Measurements from ENCODE around the gene RALGAPA2. TPM values are rescaled to one million over a fixed set of nuclear protein-coding genes. Genes with fewer than 3 reads are reported as not detected.
A peak's percentile ranks its signal among the peaks of the same experiment; 100 is the strongest.

Gene RALGAPA2
- total RNA-seq: 10 to 100 TPM; 27.5 to 45.4 (median 35.1) TPM
- polyA plus RNA-seq: 1 to 10 TPM; 6.7 to 9.1 TPM
- total RNA-seq: 118 reads per million, percentile 87 among the genes with 10 or more reads in this experiment

- ATAC-seq (peak; percentile 98), DNase-seq (peak; percentile 91 to 97 (median 95))
- Histone ChIP-seq H3K27ac (ENCODE audit: low read depth, low read length) (peak within 1 kb of the TSS; percentile 91), H3K36me3 (ENCODE audit: control insufficient read depth in 2 of 3, insufficient read depth in 3 of 3, low read length in 3 of 3) (peaks cover 0 to 4% (median 0%) of the 10 kb centered on the region in 3 experiments), H3K27me3 (ENCODE audit: control insufficient read depth in 2 of 2, insufficient read depth in 2 of 2, low read length in 2 of 2) (no peaks in the 10 kb centered on the region), H3K4me1 (ENCODE audit: control insufficient read depth in 2 of 2, insufficient read depth in 2 of 2, low read length in 2 of 2) (peaks cover 9% of the 10 kb centered on the region in 2 donors), H3K9me3 (ENCODE audit: control insufficient read depth in 2 of 3, low read length in 3 of 3) (no peaks in the 10 kb centered on the region), H3K4me3 (ENCODE audit: low read length) (peak within 1 kb of the TSS; percentile 97)
- intact Hi-C loops (cut with micrococcal nuclease): loop anchor here (1.0 to 10.0 kb wide), 10 partner anchors 35 to 1918 kb away; partner anchors contain the start of genes CFAP61 (in 2 of the 2), CRNKL1 (in 2 of the 2), NAA20 (in 2 of the 2) and XRN2 (in 1 of the 2)
- Mint-ChIP-seq H3K4me3 (peak within 1 kb of the TSS; percentile 89 to 98 (median 96)), H3K27ac (peak within 1 kb of the TSS; percentile 90 to 98 (median 95)), H3K27me3 (no peaks in the 10 kb centered on the region), H3K9me3 (peaks cover 0 to 2% (median 0%) of the 10 kb centered on the region in 11 donors), H3K36me3 (peaks cover 0 to 12% (median 7%) of the 10 kb centered on the region in 5 donors), H3K4me1 (peaks cover 23 to 41% (median 29%) of the 10 kb centered on the region in 7 donors)
- ChIA-PET CTCF (interaction anchor here (1.3 kb wide), 1 partner anchor 116 kb away, joined by 3 read pairs; no protein-coding TSS in a partner anchor), POLR2A (interaction anchor here (0.6 to 1.9 kb wide), 2 partner anchors 413 to 590 kb away, joined by 3 to 5 read pairs; partner anchors contain the start of genes KIZ and XRN2)
Measured at GRCh38 chr20:20712474-20713243, at the start of gene RALGAPA2. Gene RALGAPA2, minus strand, starts transcription at chr20:20712644. Its CDS starts 164 bp downstream, at chr20:20712480.

- Mint-ChIP-seq H3K27ac (no peak overlapping the region), H3K9me3 (no peaks in the 10 kb centered on the region), H3K27me3 (peaks cover 10 to 22% (median 15%) of the 10 kb centered on the region in 5 donors), H3K4me1 (no peaks in the 10 kb centered on the region), H3K36me3 (no peaks in the 10 kb centered on the region), H3K4me3 (no peak overlapping the region)
- ATAC-seq (no peak), DNase-seq (no peak)
- POLR2A ChIA-PET: no interaction called here
- H3K9me3 ChIP-seq (ENCODE audit: control insufficient read depth in 2 of 3, low read length in 3 of 3): no peaks in the 10 kb centered on the region
- H3K36me3 ChIP-seq (ENCODE audit: control insufficient read depth in 2 of 3, insufficient read depth in 3 of 3, low read length in 3 of 3): no peaks in the 10 kb centered on the region
- intact Hi-C loops (cut with micrococcal nuclease): no loop called here
- no peaks in the 10 kb centered on the region for H3K4me1 ChIP-seq (ENCODE audit: control insufficient read depth in 2 of 2, insufficient read depth in 2 of 2, low read length in 2 of 2)
- CTCF ChIA-PET: interaction anchor here (0.8 kb wide), 1 partner anchor 22 kb away, joined by 3 read pairs; no protein-coding TSS in a partner anchor
- H3K27me3 ChIP-seq (ENCODE audit: control insufficient read depth in 2 of 2, insufficient read depth in 2 of 2, low read length in 2 of 2): no peaks in the 10 kb centered on the region
- no peak overlapping the region for H3K4me3 ChIP-seq (ENCODE audit: low read length)
- H3K27ac ChIP-seq (ENCODE audit: low read depth, low read length): no peak overlapping the region
Measured at GRCh38 chr20:20761301-20761700, 48.9 kb upstream of the RALGAPA2 start.

GRCh38 chr20:20759132-20759531, 46.7 kb upstream of the RALGAPA2 start:
- Histone ChIP-seq H3K27me3 (ENCODE audit: control insufficient read depth in 2 of 2, insufficient read depth in 2 of 2, low read length in 2 of 2) (no peaks in the 10 kb centered on the region), H3K36me3 (ENCODE audit: control insufficient read depth in 2 of 3, insufficient read depth in 3 of 3, low read length in 3 of 3) (no peaks in the 10 kb centered on the region), H3K9me3 (ENCODE audit: control insufficient read depth in 2 of 3, low read length in 3 of 3) (no peaks in the 10 kb centered on the region), H3K4me3 (ENCODE audit: low read length) (no peak overlapping the region), H3K4me1 (ENCODE audit: control insufficient read depth in 2 of 2, insufficient read depth in 2 of 2, low read length in 2 of 2) (no peaks in the 10 kb centered on the region), H3K27ac (ENCODE audit: low read depth, low read length) (no peak overlapping the region)
- peaks cover 6 to 18% (median 14%) of the 10 kb centered on the region in 5 donors for H3K27me3 Mint-ChIP-seq
- H3K36me3 Mint-ChIP-seq: no peaks in the 10 kb centered on the region
- no peak overlapping the region for H3K4me3 Mint-ChIP-seq
- intact Hi-C loops (cut with micrococcal nuclease): no loop called here
- DNase-seq (no peak), ATAC-seq (no peak)
- ChIA-PET POLR2A (no interaction called here), CTCF (interaction anchor here (0.7 kb wide), 1 partner anchor 110 kb away, joined by 3 read pairs; no protein-coding TSS in a partner anchor)
- no peak overlapping the region for H3K27ac Mint-ChIP-seq
- H3K4me1 Mint-ChIP-seq: peaks cover 0 to 5% (median 0%) of the 10 kb centered on the region in 7 donors
- no peaks in the 10 kb centered on the region for H3K9me3 Mint-ChIP-seq

- H3K4me3 Mint-ChIP-seq: no peak overlapping the region
- no peak for ATAC-seq
- ChIA-PET POLR2A (no interaction called here), CTCF (no interaction called here)
- intact Hi-C loops (cut with micrococcal nuclease): no loop called here
- Histone ChIP-seq H3K27ac (ENCODE audit: low read depth, low read length) (no peak overlapping the region), H3K4me1 (ENCODE audit: control insufficient read depth in 2 of 2, insufficient read depth in 2 of 2, low read length in 2 of 2) (no peaks in the 10 kb centered on the region), H3K4me3 (ENCODE audit: low read length) (no peak overlapping the region), H3K36me3 (ENCODE audit: control insufficient read depth in 2 of 3, insufficient read depth in 3 of 3, low read length in 3 of 3) (no peaks in the 10 kb centered on the region), H3K9me3 (ENCODE audit: control insufficient read depth in 2 of 3, low read length in 3 of 3) (no peaks in the 10 kb centered on the region), H3K27me3 (ENCODE audit: control insufficient read depth in 2 of 2, insufficient read depth in 2 of 2, low read length in 2 of 2) (no peaks in the 10 kb centered on the region)
- H3K27me3 Mint-ChIP-seq: peaks cover 6 to 18% (median 10%) of the 10 kb centered on the region in 5 donors
- no peak overlapping the region for H3K27ac Mint-ChIP-seq
- H3K4me1 Mint-ChIP-seq: peaks cover 0 to 7% (median 0%) of the 10 kb centered on the region in 7 donors
- H3K36me3 Mint-ChIP-seq: no peaks in the 10 kb centered on the region
- no peak for DNase-seq
- H3K9me3 Mint-ChIP-seq: no peaks in the 10 kb centered on the region
Measured at GRCh38 chr20:20755674-20756319, 43.4 kb upstream of the RALGAPA2 start.

- no peak for ATAC-seq
- Mint-ChIP-seq H3K9me3 (no peaks in the 10 kb centered on the region), H3K27ac (no peak overlapping the region), H3K36me3 (no peaks in the 10 kb centered on the region), H3K27me3 (peaks cover 6 to 14% (median 10%) of the 10 kb centered on the region in 5 donors), H3K4me1 (peaks cover 0 to 7% (median 0%) of the 10 kb centered on the region in 7 donors), H3K4me3 (no peak overlapping the region)
- Histone ChIP-seq H3K4me3 (ENCODE audit: low read length) (no peak overlapping the region), H3K36me3 (ENCODE audit: control insufficient read depth in 2 of 3, insufficient read depth in 3 of 3, low read length in 3 of 3) (no peaks in the 10 kb centered on the region), H3K27ac (ENCODE audit: low read depth, low read length) (no peak overlapping the region), H3K4me1 (ENCODE audit: control insufficient read depth in 2 of 2, insufficient read depth in 2 of 2, low read length in 2 of 2) (no peaks in the 10 kb centered on the region), H3K9me3 (ENCODE audit: control insufficient read depth in 2 of 3, low read length in 3 of 3) (no peaks in the 10 kb centered on the region), H3K27me3 (ENCODE audit: control insufficient read depth in 2 of 2, insufficient read depth in 2 of 2, low read length in 2 of 2) (no peaks in the 10 kb centered on the region)
- intact Hi-C loops (cut with micrococcal nuclease): no loop called here
- ChIA-PET POLR2A (no interaction called here), CTCF (no interaction called here)
- DNase-seq: no peak
Measured at GRCh38 chr20:20755231-20755630, 42.8 kb upstream of the RALGAPA2 start.

- CTCF ChIA-PET: interaction anchor here (1.4 kb wide), 1 partner anchor 89 kb away, joined by 3 read pairs; no protein-coding TSS in a partner anchor
Measured at GRCh38 chr20:20754714-20755113, 42.3 kb upstream of the RALGAPA2 start.

More at GRCh38 chr20:20754714-20755113, 42.3 kb upstream of the RALGAPA2 start:
- Histone ChIP-seq H3K4me3 (ENCODE audit: low read length) (no peak overlapping the region), H3K36me3 (ENCODE audit: control insufficient read depth in 2 of 3, insufficient read depth in 3 of 3, low read length in 3 of 3) (no peaks in the 10 kb centered on the region), H3K27me3 (ENCODE audit: control insufficient read depth in 2 of 2, insufficient read depth in 2 of 2, low read length in 2 of 2) (no peaks in the 10 kb centered on the region), H3K27ac (ENCODE audit: low read depth, low read length) (no peak overlapping the region), H3K4me1 (ENCODE audit: control insufficient read depth in 2 of 2, insufficient read depth in 2 of 2, low read length in 2 of 2) (no peaks in the 10 kb centered on the region), H3K9me3 (ENCODE audit: control insufficient read depth in 2 of 3, low read length in 3 of 3) (no peaks in the 10 kb centered on the region)
- no peak for ATAC-seq
- intact Hi-C loops (cut with micrococcal nuclease): no loop called here
- Mint-ChIP-seq H3K4me3 (no peak overlapping the region), H3K27ac (no peak overlapping the region), H3K4me1 (peaks cover 0 to 7% (median 0%) of the 10 kb centered on the region in 7 donors), H3K36me3 (no peaks in the 10 kb centered on the region), H3K27me3 (peaks cover 6 to 14% (median 9%) of the 10 kb centered on the region in 5 donors), H3K9me3 (peaks cover 0 to 2% (median 0%) of the 10 kb centered on the region in 11 donors)
- no peak for DNase-seq
- POLR2A ChIA-PET: no interaction called here

Measured in naive thymus-derived CD4-positive, alpha-beta T cell (primary cell).